ENCODE measurements around the gene TIE1.

TIE1 gene

GRCh38 chr1:43308635-43309404 lies 8.0 kb downstream of the TIE1 start:
- no peak overlapping the region for H3K9ac ChIP-seq (ENCODE audit: low read depth, low read length)
- H3K27me3 ChIP-seq (ENCODE audit: insufficient read depth, low read length) = no peaks in the 10 kb centered on the region
- no peaks in the 10 kb centered on the region for H3K9me3 ChIP-seq (ENCODE audit: insufficient read depth, low read depth, low read length)
- no peaks in the 10 kb centered on the region for H3K36me3 ChIP-seq (ENCODE audit: insufficient read depth, low read depth, low read length)
- no peak overlapping the region for H3K27ac ChIP-seq (ENCODE audit: low read length)
- H3K4me3 ChIP-seq (ENCODE audit: low read length) = no peak overlapping the region
- no peaks in the 10 kb centered on the region for H3K4me1 ChIP-seq (ENCODE audit: insufficient read depth, low read length)

- Histone ChIP-seq H3K4me1 (ENCODE audit: insufficient read depth, low read length) (no peaks in the 10 kb centered on the region), H3K36me3 (ENCODE audit: insufficient read depth, low read depth, low read length) (no peaks in the 10 kb centered on the region), H3K27me3 (ENCODE audit: insufficient read depth, low read length) (no peaks in the 10 kb centered on the region), H3K4me3 (ENCODE audit: low read length) (no peak overlapping the region), H3K9me3 (ENCODE audit: insufficient read depth, low read depth, low read length) (no peaks in the 10 kb centered on the region), H3K27ac (ENCODE audit: low read length) (no peak overlapping the region), H3K9ac (ENCODE audit: low read depth, low read length) (no peak overlapping the region)
These were observed 8.7 kb downstream of the TIE1 start for GRCh38 chr1:43309405-43310025.

GRCh38 chr1:43311521-43311920 lies 10.7 kb downstream of the TIE1 start:
- Histone ChIP-seq H3K4me3 (ENCODE audit: low read length) (no peak overlapping the region), H3K27ac (ENCODE audit: low read length) (no peak overlapping the region), H3K36me3 (ENCODE audit: insufficient read depth, low read depth, low read length) (no peaks in the 10 kb centered on the region), H3K9me3 (ENCODE audit: insufficient read depth, low read depth, low read length) (no peaks in the 10 kb centered on the region), H3K9ac (ENCODE audit: low read depth, low read length) (no peak overlapping the region), H3K27me3 (ENCODE audit: insufficient read depth, low read length) (no peaks in the 10 kb centered on the region), H3K4me1 (ENCODE audit: insufficient read depth, low read length) (no peaks in the 10 kb centered on the region)

- H3K9ac ChIP-seq (ENCODE audit: low read depth, low read length) = no peak overlapping the region
These were observed 11.4 kb downstream of the TIE1 start for GRCh38 chr1:43312212-43312623.

GRCh38 chr1:43312663-43313515 lies 12.1 kb downstream of the TIE1 start:
- Histone ChIP-seq H3K27ac (ENCODE audit: low read length) (no peak overlapping the region), H3K27me3 (ENCODE audit: insufficient read depth, low read length) (no peaks in the 10 kb centered on the region), H3K9me3 (ENCODE audit: insufficient read depth, low read depth, low read length) (no peaks in the 10 kb centered on the region), H3K9ac (ENCODE audit: low read depth, low read length) (no peak overlapping the region), H3K4me1 (ENCODE audit: insufficient read depth, low read length) (no peaks in the 10 kb centered on the region), H3K4me3 (ENCODE audit: low read length) (no peak overlapping the region), H3K36me3 (ENCODE audit: insufficient read depth, low read depth, low read length) (no peaks in the 10 kb centered on the region)

More at GRCh38 chr1:43312212-43312623, 11.4 kb downstream of the TIE1 start:
- Histone ChIP-seq H3K27ac (ENCODE audit: low read length) (no peak overlapping the region), H3K36me3 (ENCODE audit: insufficient read depth, low read depth, low read length) (no peaks in the 10 kb centered on the region), H3K4me1 (ENCODE audit: insufficient read depth, low read length) (no peaks in the 10 kb centered on the region), H3K9me3 (ENCODE audit: insufficient read depth, low read depth, low read length) (no peaks in the 10 kb centered on the region), H3K4me3 (ENCODE audit: low read length) (no peak overlapping the region), H3K27me3 (ENCODE audit: insufficient read depth, low read length) (no peaks in the 10 kb centered on the region)

- Histone ChIP-seq H3K4me3 (ENCODE audit: low read length) (no peak overlapping the region), H3K36me3 (ENCODE audit: insufficient read depth, low read depth, low read length) (no peaks in the 10 kb centered on the region), H3K27me3 (ENCODE audit: insufficient read depth, low read length) (no peaks in the 10 kb centered on the region), H3K27ac (ENCODE audit: low read length) (no peak overlapping the region), H3K4me1 (ENCODE audit: insufficient read depth, low read length) (no peaks in the 10 kb centered on the region), H3K9ac (ENCODE audit: low read depth, low read length) (no peak overlapping the region), H3K9me3 (ENCODE audit: insufficient read depth, low read depth, low read length) (no peaks in the 10 kb centered on the region)
These were observed 13.0 kb downstream of the TIE1 start for GRCh38 chr1:43313771-43314170.

GRCh38 chr1:43314233-43314632 lies 13.5 kb downstream of the TIE1 start:
- no peaks in the 10 kb centered on the region for H3K4me1 ChIP-seq (ENCODE audit: insufficient read depth, low read length)
- H3K4me3 ChIP-seq (ENCODE audit: low read length) = no peak overlapping the region
- H3K9me3 ChIP-seq (ENCODE audit: insufficient read depth, low read depth, low read length) = no peaks in the 10 kb centered on the region
- H3K36me3 ChIP-seq (ENCODE audit: insufficient read depth, low read depth, low read length) = no peaks in the 10 kb centered on the region
- no peaks in the 10 kb centered on the region for H3K27me3 ChIP-seq (ENCODE audit: insufficient read depth, low read length)
- no peak overlapping the region for H3K9ac ChIP-seq (ENCODE audit: low read depth, low read length)
- H3K27ac ChIP-seq (ENCODE audit: low read length) = no peak overlapping the region

- Histone ChIP-seq H3K9ac (ENCODE audit: low read depth, low read length) (no peak overlapping the region), H3K9me3 (ENCODE audit: insufficient read depth, low read depth, low read length) (no peaks in the 10 kb centered on the region), H3K4me1 (ENCODE audit: insufficient read depth, low read length) (no peaks in the 10 kb centered on the region), H3K27me3 (ENCODE audit: insufficient read depth, low read length) (no peaks in the 10 kb centered on the region), H3K4me3 (ENCODE audit: low read length) (no peak overlapping the region), H3K36me3 (ENCODE audit: insufficient read depth, low read depth, low read length) (no peaks in the 10 kb centered on the region), H3K27ac (ENCODE audit: low read length) (no peak overlapping the region)
These were observed 14.7 kb downstream of the TIE1 start for GRCh38 chr1:43315481-43315880.

GRCh38 chr1:43315963-43316737 lies 15.4 kb downstream of the TIE1 start:
- Histone ChIP-seq H3K9me3 (ENCODE audit: insufficient read depth, low read depth, low read length) (no peaks in the 10 kb centered on the region), H3K27me3 (ENCODE audit: insufficient read depth, low read length) (no peaks in the 10 kb centered on the region), H3K4me1 (ENCODE audit: insufficient read depth, low read length) (no peaks in the 10 kb centered on the region), H3K36me3 (ENCODE audit: insufficient read depth, low read depth, low read length) (no peaks in the 10 kb centered on the region), H3K4me3 (ENCODE audit: low read length) (no peak overlapping the region), H3K27ac (ENCODE audit: low read length) (no peak overlapping the region), H3K9ac (ENCODE audit: low read depth, low read length) (no peak overlapping the region)

GRCh38 chr1:43316738-43317520 lies 16.1 kb downstream of the TIE1 start:
- no peaks in the 10 kb centered on the region for H3K9me3 ChIP-seq (ENCODE audit: insufficient read depth, low read depth, low read length)
- H3K27ac ChIP-seq (ENCODE audit: low read length) = no peak overlapping the region
- H3K9ac ChIP-seq (ENCODE audit: low read depth, low read length) = no peak overlapping the region
- H3K4me3 ChIP-seq (ENCODE audit: low read length) = no peak overlapping the region
- no peaks in the 10 kb centered on the region for H3K4me1 ChIP-seq (ENCODE audit: insufficient read depth, low read length)
- no peaks in the 10 kb centered on the region for H3K27me3 ChIP-seq (ENCODE audit: insufficient read depth, low read length)
- H3K36me3 ChIP-seq (ENCODE audit: insufficient read depth, low read depth, low read length) = no peaks in the 10 kb centered on the region
